GM12878 (cell line): ENCODE results near the gene DIDO1. TPM values are rescaled to one million over a fixed set of nuclear protein-coding genes. Genes with fewer than 3 reads are reported as not detected.
A peak's percentile ranks its signal among the peaks of the same experiment; 100 is the strongest.

Source experiments
- ATAC-seq: fragments of 200-7000 bp; cut with Tn5 transposase; 3 replicates; pipeline ENCODE4 v1.9.1; 2020; ENCODE audit warnings: mild to moderate bottlenecking, moderate library complexity
- BruUV-seq: library from RNA; stranded (reverse); fragments of 400-500 nt; replicated peaks from 2 replicates; lab custom pipeline; 2021; lab: Mats Ljungman, UMichigan
- CTCF ChIA-PET: fragments of 300-600 bp; sonication (Branson Sonifier 250); formaldehyde crosslinking; extraction: SDS; loops from one replicate; lab custom pipeline; 2021; ENCODE audit warnings: inconsistent platforms; lab: Yijun Ruan, JAX
- POLR2A ChIA-PET: fragments of 350-600 bp; formaldehyde crosslinking; extraction: SDS; loops from one replicate; lab custom pipeline; 2021; ENCODE audit warnings: inconsistent platforms; lab: Charles Lee
- RAD21 ChIA-PET: fragments of 300-600 bp; sonication (Branson Sonifier 250); formaldehyde crosslinking; loops from one replicate; lab custom pipeline; 2023; ENCODE audit warnings: antibody characterized with exemption; ENCODE audit not compliant: unreplicated experiment; lab: Charles Lee
- SMC1A ChIA-PET: fragments of 300-600 bp; sonication (Branson Sonifier 250); formaldehyde crosslinking; loops from one replicate; lab custom pipeline; 2023; ENCODE audit not compliant: unreplicated experiment, uncharacterized antibody; lab: Charles Lee
- DNase-seq: peaks from one replicate; pipeline ENCODE4 v3.0.0-alpha.2; 2011; ENCODE audit warnings: low read depth, low spot score
- FAIRE-seq: peaks from 3 replicates; lab custom pipeline; 2011; peaks lifted over from hg19 to GRCh38; lab: Jason Lieb, UNC
- H2AFZ ChIP-seq: 2 replicates; pipeline ENCODE4 v1.6.0; 2011; ENCODE audit warnings: low read depth, low read length, control low read depth; ENCODE audit not compliant: control insufficient read depth
- H3K27ac ChIP-seq: 2 replicates; pipeline ENCODE4 v1.5.1; 2011; ENCODE audit warnings: control low read depth; ENCODE audit not compliant: control insufficient read depth, insufficient read depth
- H3K27me3 ChIP-seq, 2 experiments: replicated peaks in 1 of 2; 2 replicates each; pipeline versions ENCODE4 v1.6.0 to v1.6.1; 2011; ENCODE audit warnings: low read length in 1 of 2; ENCODE audit not compliant: control insufficient read depth in 2 of 2, insufficient read depth in 2 of 2
- H3K36me3 ChIP-seq, 2 experiments: 2 replicates each; pipeline ENCODE4 v1.5.1; 2011; ENCODE audit warnings: low read length in 1 of 2; ENCODE audit not compliant: control insufficient read depth in 2 of 2, insufficient read depth in 2 of 2
- H3K4me1 ChIP-seq: 2 replicates; pipeline ENCODE4 v1.6.1; 2011; ENCODE audit warnings: mild to moderate bottlenecking, low read length, moderate library complexity, mixed read lengths; ENCODE audit not compliant: control insufficient read depth, insufficient read depth
- H3K4me2 ChIP-seq: 2 replicates; pipeline ENCODE4 v1.6.0; 2011; ENCODE audit warnings: control low read depth; ENCODE audit not compliant: control insufficient read depth, insufficient read depth
- H3K4me3 ChIP-seq: fragments of 200-600 bp; sonication (generic); 2 replicates; pipeline ENCODE4 v1.5.1; 2016
- H3K79me2 ChIP-seq: 2 replicates; pipeline ENCODE4 v1.6.0; 2011; ENCODE audit warnings: low read length; ENCODE audit not compliant: control insufficient read depth, insufficient read depth
- H3K9ac ChIP-seq: 2 replicates; pipeline ENCODE4 v1.8.0; 2011; ENCODE audit warnings: low read length, control low read depth, mixed read lengths; ENCODE audit not compliant: control insufficient read depth, insufficient read depth
- H3K9me3 ChIP-seq: replicated peaks from 3 replicates; pipeline ENCODE4 v1.5.1; 2011; ENCODE audit warnings: mild to moderate bottlenecking, low read length; ENCODE audit not compliant: control insufficient read depth, insufficient read depth
- H4K20me1 ChIP-seq: 2 replicates; pipeline ENCODE4 v1.6.0; 2011; ENCODE audit not compliant: control insufficient read depth, insufficient read depth
- ATF2 ChIP-seq: IDR thresholded peaks from 2 replicates; pipeline ENCODE4 v1.6.1; 2012; ENCODE audit warnings: low read length, inconsistent platforms
- BMI1 ChIP-seq: fragments of 450-650 bp; IDR thresholded peaks from 2 replicates; pipeline ENCODE4 v1.6.1; 2016; ENCODE audit warnings: mild to moderate bottlenecking, moderate library complexity, borderline replicate concordance
- EED ChIP-seq: sonication (generic); IDR thresholded peaks from 2 replicates; pipeline ENCODE4 v1.6.1; 2016; ENCODE audit warnings: antibody characterized with exemption, low read depth
- FOS ChIP-seq: IDR thresholded peaks from 3 replicates; pipeline ENCODE4 v1.6.1; 2011; ENCODE audit warnings: borderline replicate concordance; ENCODE audit not compliant: insufficient read length; ENCODE audit errors: extremely low read depth
- FOXM1 ChIP-seq: IDR thresholded peaks from 2 replicates; pipeline ENCODE4 v1.6.1; 2012; ENCODE audit warnings: low read depth, mild to moderate bottlenecking, inconsistent platforms, low read length, moderate library complexity
- LARP7 ChIP-seq: fragments of 450-650 bp; IDR thresholded peaks from 2 replicates; pipeline ENCODE4 v1.6.1; 2017; ENCODE audit warnings: mild to moderate bottlenecking
- NFYA ChIP-seq: IDR thresholded peaks from 2 replicates; pipeline ENCODE4 v1.6.1; 2011; ENCODE audit warnings: low read depth, mild to moderate bottlenecking, low read length, improper control_type of control experiment, borderline replicate concordance
- RAD51 ChIP-seq: fragments of 450-650 bp; IDR thresholded peaks from 2 replicates; pipeline ENCODE4 v1.6.1; 2016; ENCODE audit warnings: moderate library complexity, mild to moderate bottlenecking, inconsistent platforms
- REST ChIP-seq: IDR thresholded peaks from 2 replicates; pipeline ENCODE4 v1.6.1; 2012; ENCODE audit warnings: mild to moderate bottlenecking, low read depth, low read length
- SIX5 ChIP-seq: IDR thresholded peaks from 2 replicates; pipeline ENCODE4 v1.6.1; 2011; ENCODE audit warnings: mild to moderate bottlenecking, low read depth, low read length, moderate library complexity; ENCODE audit not compliant: severe bottlenecking
- SMARCA5 ChIP-seq: fragments of 450-650 bp; IDR thresholded peaks from 2 replicates; pipeline ENCODE4 v1.6.1; 2017; ENCODE audit warnings: mild to moderate bottlenecking
- TARDBP ChIP-seq: IDR thresholded peaks from 2 replicates; pipeline ENCODE4 v1.6.1; 2016; ENCODE audit warnings: borderline replicate concordance
- TCF12 ChIP-seq: IDR thresholded peaks from 2 replicates; pipeline ENCODE4 v1.6.1; 2011; ENCODE audit warnings: low read depth, mild to moderate bottlenecking, low read length
- TCF3 ChIP-seq: IDR thresholded peaks from 2 replicates; pipeline ENCODE4 v1.6.1; 2012; ENCODE audit warnings: low read depth, mild to moderate bottlenecking, low read length, borderline replicate concordance; ENCODE audit not compliant: insufficient read depth
- YY1 ChIP-seq: IDR thresholded peaks from 2 replicates; pipeline ENCODE4 v1.6.1; 2011; ENCODE audit warnings: low read depth, mild to moderate bottlenecking, low read length
- ZNF592 ChIP-seq: fragments of 450-650 bp; IDR thresholded peaks from 2 replicates; pipeline ENCODE4 v1.6.1; 2017; ENCODE audit warnings: mild to moderate bottlenecking, moderate library complexity
- WGBS: methylation state at CpG from one replicate; pipeline ENCODE4 v1.1.6; 2016; ENCODE audit warnings: low lambda C conversion rate; ENCODE audit not compliant: insufficient replicate concordance, insufficient coverage; ENCODE audit errors: missing lambda C conversion rate; 5-methylcytosine and 5-hydroxymethylcytosine counted together
- in situ Hi-C: fragments of 300-500 bp; cut with MboI; formaldehyde crosslinking; loops from 9 replicates; pipeline ENCODE4 v1.14.3; 2018; ENCODE audit warnings: mixed read lengths
- intact Hi-C: fragments of 100-400 bp; cut with micrococcal nuclease; formaldehyde crosslinking; loops from one replicate; pipeline ENCODE4 v1.14.2; 2022; ENCODE audit not compliant: unreplicated experiment
- polyA plus RNA-seq, 11 experiments: library from polyadenylated mRNA; depleted of rRNA in 4 of 11; unstranded in 6 of 11; stranded (reverse) in 5 of 11; fragments of >200 nt; fragmentation: Nextera tagmentation in 4 of 11; fragmentation: Illumina TruSeq in 1 of 11; extraction: Ambion mirVana in 4 of 11; extraction: Trizol in 1 of 11; gene quantifications; 1 replicate in 1 of 11; 2 replicates in 10 of 11; pipeline versions ENCODE4 v1.2.1 to v1.2.3, GENCODE V29; 2011 to 2016; ENCODE audit warnings: inconsistent platforms in 2 of 11, missing spikeins in 2 of 11, low read depth in 1 of 11
- total RNA-seq, 4 experiments: library from RNA; depleted of rRNA in 3 of 4; stranded (reverse); fragments of >200 nt in 3 of 4; fragmentation: Illumina TruSeq in 1 of 4; extraction: Trizol in 1 of 4; gene quantifications; 2 replicates each; pipeline versions ENCODE4 v1.2.1 to v1.2.3, GENCODE V29; 2013 to 2021

DIDO1 gene
- total and polyA plus RNA-seq, 10 of the 15 experiments (the other 5 are each of a cell fraction or from before 2014, with no cell fraction given): 5.5 to 56.4 (median 38.4) TPM

GRCh38 chr20:62832951-62833391, 93.3 kb downstream of the DIDO1 start:
- ChIA-PET SMC1A (interaction anchor here (0.8 to 0.9 kb wide), 3 partner anchors 16 to 121 kb away, joined by 3 to 4 read pairs (median 3); no protein-coding TSS in a partner anchor), CTCF (interaction anchor here (1.0 to 2.1 kb wide), 4 partner anchors 10 to 531 kb away, joined by 3 to 9 read pairs (median 3); partner anchors contain the start of gene TCFL5), POLR2A (interaction anchor here (1.1 kb wide), 1 partner anchor 25 kb away, joined by 3 read pairs; no protein-coding TSS in a partner anchor), RAD21 (interaction anchor here (0.8 to 0.9 kb wide), 2 partner anchors 10 to 176 kb away, joined by 3 read pairs; no protein-coding TSS in a partner anchor)
- Histone ChIP-seq H3K79me2 (no peaks in the 10 kb centered on the region), H3K9ac (peak overlapping the region; percentile 35; the same call in 1 of the 2 replicates), H3K27ac (no peak overlapping the region), H4K20me1 (no peaks in the 10 kb centered on the region), H3K27me3 (peaks cover 0 to 3% of the 10 kb centered on the region in 2 experiments; a peak in 2 of 4 replicates), H2AFZ (peak overlapping the region; percentile 75), H3K9me3 (no peaks in the 10 kb centered on the region), H3K36me3 (no peaks in the 10 kb centered on the region), H3K4me3 (no peak overlapping the region), H3K4me2 (peak overlapping the region; percentile 66), H3K4me1 (peaks cover 15% of the 10 kb centered on the region)
- WGBS: 25% methylated on average over 14 of the region's 14 CpGs
- ATAC-seq (peak; percentile 42), FAIRE-seq (no peak), DNase-seq (no peak)
- in situ Hi-C loops: no loop called here
- intact Hi-C loops: no loop called here
- BruUV-seq: no TSS peak
- 0 out of 2 replicates have a peak, but pooled peaks have one; percentile 47 for TF ChIP-seq LARP7
- TF ChIP-seq TCF3: no peak
- no peak for TF ChIP-seq EED
- no peak for TF ChIP-seq YY1
- TF ChIP-seq RAD51: no peak
- no peak for TF ChIP-seq SIX5
- TF ChIP-seq FOS: no peak
- no peak for TF ChIP-seq NFYA
- no peak for TF ChIP-seq FOXM1
- no peak for TF ChIP-seq ZNF592
- 0 out of 2 replicates have a peak, but pooled peaks have one; percentile 17 for TF ChIP-seq SMARCA5
- TF ChIP-seq BMI1: no peak
- TF ChIP-seq ATF2: no peak
- TF ChIP-seq TCF12: no peak
- no peak for TF ChIP-seq REST
- no peak for TF ChIP-seq TARDBP
